ENCODE measurements around the gene FCHSD2.
"Not testable (repeated sequence)": the region's sequence is repeated elsewhere in the genome, so short reads cannot be mapped to it uniquely, and the experiment has no call there.

FCHSD2 gene

GRCh38 chr11:73028611-73029010 is 113.5 kb downstream of the FCHSD2 start:
- H3K4me3 ChIP-seq (ENCODE audit: low read depth, low read length) = no peak overlapping the region
- TF ChIP-seq, protein P1, sequence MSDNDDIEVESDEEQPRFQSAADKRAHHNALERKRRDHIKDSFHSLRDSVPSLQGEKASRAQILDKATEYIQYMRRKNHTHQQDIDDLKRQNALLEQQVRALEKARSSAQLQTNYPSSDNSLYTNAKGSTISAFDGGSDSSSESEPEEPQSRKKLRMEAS (IDR thresholded peaks at IDR 0.05; ENCODE audit: low read depth, low read length) = no peak
- TF ChIP-seq POLR2A (IDR thresholded peaks at IDR 0.05; ENCODE audit: extremely low read depth, insufficient read length) = no peak
- DNase-seq (ENCODE audit: low read depth) = peak; percentile 17

GRCh38 chr11:73027840-73028239 is 114.3 kb downstream of the FCHSD2 start:
- DNase-seq (ENCODE audit: low read depth); H3K4me3 ChIP-seq (ENCODE audit: low read depth, low read length): not testable (repeated sequence)

GRCh38 chr11:73024639-73025038 is 117.5 kb downstream of the FCHSD2 start:
- no peak for DNase-seq (ENCODE audit: low read depth)
- no peak overlapping the region for H3K4me3 ChIP-seq (ENCODE audit: low read depth, low read length)
- no peak for TF ChIP-seq CTCF (IDR thresholded peaks at IDR 0.05; ENCODE audit: low read depth, low read length)

DNA sequence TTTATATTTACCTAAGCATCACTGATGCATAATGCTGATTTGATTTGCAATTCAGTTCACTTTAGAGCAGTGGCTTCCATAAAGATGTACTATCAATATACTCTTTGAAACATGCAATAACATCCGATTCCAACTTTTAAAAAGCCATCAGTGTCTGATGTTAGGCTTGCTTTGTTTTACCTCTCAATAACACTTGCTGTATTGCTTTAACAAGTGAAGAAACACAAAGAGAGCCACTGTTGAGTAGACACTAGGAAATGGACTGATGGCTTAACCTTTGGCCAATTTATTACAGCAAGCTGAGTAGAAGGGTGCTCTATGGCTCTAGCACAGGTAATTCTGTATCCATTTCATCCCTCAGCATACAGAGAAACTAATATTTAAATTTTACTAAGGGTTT is 122.1 kb downstream of the FCHSD2 start:
- DNase-seq (ENCODE audit: low read depth) = no peak
- no peak overlapping the region for H3K4me3 ChIP-seq (ENCODE audit: low read depth, low read length)
- TF ChIP-seq, protein P1 (IDR thresholded peaks at IDR 0.05; ENCODE audit: low read depth, low read length) = no peak
- TF ChIP-seq POLR2A (IDR thresholded peaks at IDR 0.05; ENCODE audit: extremely low read depth, insufficient read length) = no peak
- TF ChIP-seq CTCF (IDR thresholded peaks at IDR 0.05; ENCODE audit: low read depth, low read length) = no peak

DNA sequence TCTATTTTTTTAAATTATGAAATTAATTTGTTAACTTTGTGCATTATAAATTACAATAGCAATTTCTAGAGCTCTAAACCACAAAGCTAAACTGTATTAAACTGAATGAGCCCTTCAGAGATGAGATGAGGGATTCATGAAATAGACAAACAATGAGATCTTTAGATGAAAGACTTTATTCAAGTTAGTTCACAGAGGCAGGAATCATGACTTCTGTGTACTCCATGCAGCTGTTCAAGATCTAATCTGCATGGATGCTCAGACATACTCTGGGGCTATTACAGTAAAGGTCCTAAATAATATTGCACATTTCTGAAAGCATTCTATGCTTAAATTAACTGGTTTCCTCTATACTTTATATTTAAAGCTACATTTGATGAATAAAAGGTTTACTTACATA is 122.7 kb downstream of the FCHSD2 start:
- no peak for DNase-seq (ENCODE audit: low read depth)
- no peak overlapping the region for H3K4me3 ChIP-seq (ENCODE audit: low read depth, low read length)
- no peak for TF ChIP-seq CTCF (IDR thresholded peaks at IDR 0.05; ENCODE audit: low read depth, low read length)
- no peak for TF ChIP-seq MYC (IDR thresholded peaks at IDR 0.05; ENCODE audit: low read depth, low read length)
- TF ChIP-seq, protein P1 (IDR thresholded peaks at IDR 0.05; ENCODE audit: low read depth, low read length) = no peak
- TF ChIP-seq POLR2A (IDR thresholded peaks at IDR 0.05; ENCODE audit: extremely low read depth, insufficient read length) = no peak

- DNase-seq (ENCODE audit: low read depth) = no peak
- no peak overlapping the region for H3K4me3 ChIP-seq (ENCODE audit: low read depth, low read length)
- TF ChIP-seq CTCF (IDR thresholded peaks at IDR 0.05; ENCODE audit: low read depth, low read length) (no peak), POLR2A (IDR thresholded peaks at IDR 0.05; ENCODE audit: extremely low read depth, insufficient read length) (no peak), MYC (IDR thresholded peaks at IDR 0.05; ENCODE audit: low read depth, low read length) (no peak)
- TF ChIP-seq, protein P1 (IDR thresholded peaks at IDR 0.05; ENCODE audit: low read depth, low read length) = no peak
These were observed 123.3 kb downstream of the FCHSD2 start for GRCh38 chr11:73018856-73019255.

DNA sequence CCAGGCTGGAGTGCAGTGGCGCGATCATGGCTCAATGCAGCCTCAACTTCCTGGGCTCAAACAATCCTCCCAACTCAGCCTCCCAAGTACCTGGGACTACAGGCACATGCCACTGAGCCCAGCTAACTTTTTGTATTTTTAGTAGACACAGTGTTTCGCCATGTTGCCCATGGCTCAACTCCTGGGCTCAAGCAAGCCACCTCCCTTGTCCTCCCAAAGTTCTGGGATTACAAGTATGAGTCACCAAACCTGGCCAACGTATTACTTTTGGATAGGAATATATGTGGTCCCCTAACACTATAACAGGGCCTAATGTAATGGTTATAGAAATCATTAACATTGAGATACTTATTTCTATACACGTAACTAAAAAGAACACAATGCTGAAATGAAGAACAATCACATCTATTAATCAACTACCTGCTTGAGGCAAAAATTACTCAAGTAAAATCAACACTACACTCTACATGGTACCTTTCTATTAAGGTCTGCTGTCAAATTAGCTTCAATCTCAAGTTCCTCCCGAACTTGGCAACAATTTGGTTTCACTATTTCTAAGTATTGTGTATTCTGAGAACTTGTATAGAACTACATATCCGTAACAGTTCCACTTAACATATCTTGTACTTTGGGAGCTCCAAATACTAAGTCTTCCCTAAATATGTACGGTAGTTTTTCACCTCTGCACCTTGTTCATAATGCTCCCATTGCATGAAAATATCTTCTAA is 124.9 kb downstream of the FCHSD2 start:
- TF ChIP-seq MYC (IDR thresholded peaks at IDR 0.05; ENCODE audit: low read depth, low read length) (no peak), POLR2A (IDR thresholded peaks at IDR 0.05; ENCODE audit: extremely low read depth, insufficient read length) (no peak), CTCF (IDR thresholded peaks at IDR 0.05; ENCODE audit: low read depth, low read length) (no peak)
- TF ChIP-seq, protein P1 (IDR thresholded peaks at IDR 0.05; ENCODE audit: low read depth, low read length) = no peak
- no peak overlapping the region for H3K4me3 ChIP-seq (ENCODE audit: low read depth, low read length)
- no peak for DNase-seq (ENCODE audit: low read depth)

All from NB4 (cell line).